Measurements from ENCODE around the gene PPP1R9B.

GRCh38 chr17:50165066-50165465 lies 14.6 kb upstream of the PPP1R9B start:
- TF ChIP-seq POLR2AphosphoS5 (IDR thresholded peaks at IDR 0.05; ENCODE audit: borderline replicate concordance, low read depth, low read length) (no peak), EZH2 (IDR thresholded peaks at IDR 0.05) (no peak)
